K562 (cell line): ENCODE measurements around the gene LCN12. TPM values are rescaled to one million over a fixed set of nuclear protein-coding genes. Genes with fewer than 3 reads are reported as not detected.

Experiments used
- ATAC-seq: fragments of 200-7000 bp; cut with Tn5 transposase; 3 replicates; pipeline ENCODE4 v1.9.1; 2020; ENCODE audit warnings: moderate library complexity
- BruUV-seq: library from RNA; stranded (reverse); fragments of 400-500 nt; replicated peaks from 2 replicates; lab custom pipeline; 2021; lab: Mats Ljungman, UMichigan
- CTCF ChIA-PET: fragments of 300-600 bp; formaldehyde crosslinking; extraction: SDS; loops from one replicate; lab custom pipeline; 2021; ENCODE audit warnings: low intra/inter-chr PET ratio; lab: Yijun Ruan, JAX
- POLR2A ChIA-PET: fragments of 300-600, 350-650 bp; sonication (Branson Sonifier 250); formaldehyde crosslinking; extraction: SDS; loops from one replicate; lab custom pipeline; 2021; ENCODE audit warnings: antibody characterized with exemption, inconsistent platforms; lab: Yijun Ruan, JAX
- DNase-seq, 4 experiments: peaks; one replicate each; pipeline versions ENCODE4 v3.0.0 to v3.0.0-alpha.2; 2011 to 2018; ENCODE audit warnings: low spot score in 3 of 4, mixed read lengths in 3 of 4; ENCODE audit errors: extremely low read depth in 1 of 4
- FAIRE-seq: peaks from 2 replicates; lab custom pipeline; 2011; peaks lifted over from hg19 to GRCh38; lab: Jason Lieb, UNC
- H2AFZ ChIP-seq: 2 replicates; pipeline ENCODE4 v1.6.0; 2011; ENCODE audit warnings: low read depth, low read length, control low read depth, inconsistent platforms
- H3K27ac ChIP-seq: fragments of 200-600 bp; 3 replicates; pipeline ENCODE4 v1.8.0; 2011; ENCODE audit warnings: low read depth, mild to moderate bottlenecking, control low read depth, inconsistent platforms, low read length, moderate library complexity, mixed read lengths; ENCODE audit errors: extremely low read depth
- H3K27me3 ChIP-seq, 2 experiments: fragments of 300-600 bp in 1 of 2; 2 replicates in 1 of 2; 3 replicates in 1 of 2; pipeline versions ENCODE4 v1.6.0 to v1.8.0; 2011; ENCODE audit warnings: inconsistent platforms in 2 of 2, low read length in 2 of 2, mild to moderate bottlenecking in 1 of 2, mixed read lengths in 1 of 2, moderate library complexity in 1 of 2; ENCODE audit not compliant: control insufficient read depth in 2 of 2, insufficient read depth in 2 of 2
- H3K36me3 ChIP-seq: fragments of 300-600 bp; 3 replicates; pipeline ENCODE4 v1.8.0; 2011; ENCODE audit warnings: mild to moderate bottlenecking, low read length, inconsistent platforms; ENCODE audit not compliant: control insufficient read depth, insufficient read depth
- H3K4me1 ChIP-seq, 2 experiments: fragments of 200-600 bp in 1 of 2; replicated peaks in 1 of 2; 2 replicates in 1 of 2; 3 replicates in 1 of 2; pipeline versions ENCODE4 v1.5.1 to v1.8.0; 2011; ENCODE audit warnings: inconsistent platforms in 2 of 2, low read length in 2 of 2, mild to moderate bottlenecking in 1 of 2, mixed read lengths in 1 of 2, moderate library complexity in 1 of 2; ENCODE audit not compliant: control insufficient read depth in 2 of 2, insufficient read depth in 2 of 2
- H3K4me2 ChIP-seq: 2 replicates; pipeline ENCODE4 v1.6.1; 2011; ENCODE audit warnings: low read length, control low read depth, inconsistent platforms, mixed read lengths; ENCODE audit not compliant: insufficient read depth
- H3K4me3 ChIP-seq: fragments of 200-600 bp; sonication (generic), shearing (Covaris generic); 2 replicates; pipeline ENCODE4 v1.5.1; 2016; ENCODE audit warnings: control low read depth, inconsistent platforms
- H3K79me2 ChIP-seq: fragments of 200-600 bp; 3 replicates; pipeline ENCODE4 v1.8.0; 2011; ENCODE audit warnings: low read length, inconsistent platforms; ENCODE audit not compliant: control insufficient read depth, insufficient read depth
- H3K9ac ChIP-seq, 2 experiments: 2 replicates each; pipeline versions ENCODE4 v1.6.0 to v1.6.1; 2011; ENCODE audit warnings: low read depth in 2 of 2, low read length in 2 of 2, control low read depth in 1 of 2, inconsistent platforms in 1 of 2, mild to moderate bottlenecking in 1 of 2, mixed read lengths in 1 of 2; ENCODE audit not compliant: insufficient read depth in 1 of 2
- H3K9me1 ChIP-seq: one replicate; pipeline ENCODE4 v1.6.0; 2011; ENCODE audit warnings: inconsistent platforms, mild to moderate bottlenecking, low read length, moderate library complexity; ENCODE audit not compliant: control insufficient read depth, insufficient read depth
- H3K9me3 ChIP-seq: replicated peaks from 2 replicates; pipeline ENCODE4 v1.5.1; 2011; ENCODE audit warnings: low read depth, low read length, inconsistent platforms; ENCODE audit not compliant: control insufficient read depth, insufficient read depth
- H4K20me1 ChIP-seq: replicated peaks from 2 replicates; pipeline ENCODE4 v1.6.1; 2011; ENCODE audit warnings: low read length, inconsistent platforms, mixed read lengths; ENCODE audit not compliant: control insufficient read depth, insufficient read depth
- CCAR2 ChIP-seq: fragments of 200-400 bp; formaldehyde crosslinking; IDR thresholded peaks from 2 replicates; pipeline ENCODE4 v1.6.1; 2017; ENCODE audit warnings: mild to moderate bottlenecking, low read depth, low read length
- CHD2 ChIP-seq: IDR thresholded peaks from 2 replicates; pipeline ENCODE4 v1.6.1; 2011; ENCODE audit warnings: low read depth, low read length
- DDX20 ChIP-seq: fragments of 450-650 bp; IDR thresholded peaks from 2 replicates; pipeline ENCODE4 v1.6.1; 2016; ENCODE audit warnings: missing genetic modification characterization, low read depth, mild to moderate bottlenecking, missing compliant biosample characterization, moderate library complexity
- EGR1 ChIP-seq: fragments of 450-650 bp; conservative IDR thresholded peaks from 2 replicates; pipeline ENCODE4 v1.6.1; 2017; ENCODE audit warnings: mild to moderate bottlenecking
- EHMT2 ChIP-seq: fragments of 450-650 bp; IDR thresholded peaks from 2 replicates; pipeline ENCODE4 v1.6.1; 2018; ENCODE audit warnings: antibody characterized with exemption
- ETV5 ChIP-seq: sonication (generic); formaldehyde crosslinking; IDR thresholded peaks from 2 replicates; pipeline ENCODE4 v1.4.0; 2020; ENCODE audit warnings: low read depth, mild to moderate bottlenecking, missing genetic modification reagents
- MECOM ChIP-seq: fragments of 250-450 bp; sonication (Bioruptor Pico); IDR thresholded peaks from 2 replicates; pipeline ENCODE4 v1.8.0; 2022; ENCODE audit warnings: inconsistent platforms
- NR1H2 ChIP-seq: sonication (generic); formaldehyde crosslinking; IDR thresholded peaks from 2 replicates; pipeline ENCODE4 v1.4.0; 2020; ENCODE audit warnings: mild to moderate bottlenecking, missing genetic modification reagents
- PBX2 ChIP-seq, 2 experiments: IDR thresholded peaks in 1 of 2; conservative IDR thresholded peaks in 1 of 2; 2 replicates each; pipeline ENCODE4 v1.6.1; 2016; ENCODE audit warnings: low read depth in 2 of 2, mild to moderate bottlenecking in 1 of 2, missing compliant biosample characterization in 1 of 2, missing genetic modification characterization in 1 of 2, moderate library complexity in 1 of 2
- PTBP1 ChIP-seq: fragments of 200-400 bp; formaldehyde crosslinking; IDR thresholded peaks from 2 replicates; pipeline ENCODE4 v1.6.1; 2017; ENCODE audit warnings: low read depth, low read length
- PTTG1 ChIP-seq: fragments of 450-650 bp; IDR thresholded peaks from 2 replicates; pipeline ENCODE4 v1.6.1; 2016; ENCODE audit warnings: low read depth, mild to moderate bottlenecking, missing genetic modification characterization, missing compliant biosample characterization
- SRF ChIP-seq, 2 experiments: fragments of 250-450, 450-650 bp in 1 of 2; sonication (Bioruptor Pico) in 1 of 2; sonication (generic) in 1 of 2; formaldehyde crosslinking; IDR thresholded peaks; 2 replicates each; pipeline versions ENCODE4 v1.5.0 to v1.5.1; 2020 to 2022; ENCODE audit warnings: mild to moderate bottlenecking in 1 of 2, missing genetic modification reagents in 1 of 2
- STAT6 ChIP-seq: sonication (generic); formaldehyde crosslinking; IDR thresholded peaks from 2 replicates; pipeline ENCODE4 v1.8.1; 2023; ENCODE audit warnings: mild to moderate bottlenecking, missing genetic modification reagents
- TAL1 ChIP-seq: fragments of 450-650 bp; IDR thresholded peaks from 2 replicates; pipeline ENCODE4 v1.6.1; 2016; ENCODE audit warnings: mild to moderate bottlenecking
- TRIM24 ChIP-seq, 2 experiments: fragments of 450-650 bp; IDR thresholded peaks; 2 replicates each; pipeline ENCODE4 v1.6.1; 2016
- ZBTB1 ChIP-seq: sonication (generic); formaldehyde crosslinking; IDR thresholded peaks from 2 replicates; pipeline ENCODE4 v1.8.1; 2023; ENCODE audit warnings: missing genetic modification reagents, low read depth, mild to moderate bottlenecking, borderline replicate concordance
- ZNF232 ChIP-seq: sonication (generic); formaldehyde crosslinking; IDR thresholded peaks from 2 replicates; pipeline ENCODE4 v1.8.0; 2022; ENCODE audit warnings: mild to moderate bottlenecking, missing genetic modification reagents
- ZNF551 ChIP-seq: fragments of 250-450 bp; sonication (Bioruptor Pico); IDR thresholded peaks from 2 replicates; pipeline ENCODE4 v1.5.0; 2021; ENCODE audit warnings: mild to moderate bottlenecking, moderate library complexity
- ZNF699 ChIP-seq: fragments of 250-450 bp; sonication (Bioruptor Pico); IDR thresholded peaks from 2 replicates; pipeline ENCODE4 v1.8.0; 2021; ENCODE audit warnings: mild to moderate bottlenecking, moderate library complexity; ENCODE audit not compliant: insufficient replicate concordance
- ZNF830 ChIP-seq: fragments of 250-450 bp; sonication (Bioruptor Pico); IDR thresholded peaks from 2 replicates; pipeline ENCODE4 v1.5.0; 2021; ENCODE audit warnings: mild to moderate bottlenecking
- WGBS: fragments of 100-300 bp; shearing (Covaris generic); methylation state at CpG from one replicate; pipeline ENCODE4 v1.1.6; 2016; ENCODE audit warnings: low coverage, mixed read lengths; ENCODE audit not compliant: insufficient coverage; ENCODE audit errors: missing lambda C conversion rate; 5-methylcytosine and 5-hydroxymethylcytosine counted together
- in situ Hi-C: fragments of 300-500 bp; cut with MboI; formaldehyde crosslinking; loops from 4 replicates; pipeline ENCODE4 v1.15.0; 2018; ENCODE audit warnings: inconsistent platforms, mixed read lengths
- intact Hi-C: fragments of 100-400 bp; cut with micrococcal nuclease; formaldehyde crosslinking; loops from 2 replicates; pipeline ENCODE4 v1.14.2; 2022
- polyA plus RNA-seq, 8 experiments: library from polyadenylated mRNA; depleted of rRNA in 4 of 8; stranded (reverse) in 5 of 8; unstranded in 3 of 8; fragments of >200 nt; fragmentation: Nextera tagmentation in 2 of 8; fragmentation: Illumina TruSeq in 1 of 8; extraction: Ambion mirVana in 2 of 8; extraction: Trizol in 1 of 8; gene quantifications; 2 replicates each; pipeline versions ENCODE4 v1.2.1 to v1.2.3, GENCODE V29; 2011 to 2014; ENCODE audit warnings: inconsistent platforms in 1 of 8, missing spikeins in 1 of 8
- total RNA-seq, 7 experiments: library from RNA; depleted of rRNA in 6 of 7; stranded (reverse); fragments of >200 nt in 6 of 7; fragmentation: Illumina TruSeq in 2 of 7; extraction: Trizol in 2 of 7; gene quantifications; 2 replicates each; pipeline versions ENCODE4 v1.2.1 to v1.2.3, GENCODE V29; 2011 to 2021; ENCODE audit warnings: low replicate concordance in 1 of 7

LCN12 gene
- total and polyA plus RNA-seq, 9 of the 15 experiments (the other 6 are each of a cell fraction or from before 2014, with no cell fraction given): 0.05 TPM; not detected in 8

- H2AFZ ChIP-seq: no peak overlapping the region
- no TSS peak for BruUV-seq
- WGBS: 4% methylated on average over 4 of the region's 4 CpGs
- in situ Hi-C loops (no loop called here), intact Hi-C loops (no loop called here)
- ATAC-seq (no peak), DNase-seq (no peak), FAIRE-seq (no peak)
- H3K9ac ChIP-seq: no peak overlapping the region
- no peaks in the 10 kb centered on the region for H3K9me3 ChIP-seq
- H3K79me2 ChIP-seq: no peaks in the 10 kb centered on the region
- CTCF ChIA-PET: no interaction called here
- H3K9me1 ChIP-seq: no peaks in the 10 kb centered on the region
- H3K4me1 ChIP-seq: peaks cover 0 to 65% of the 10 kb centered on the region in 2 experiments; a peak in 2 of 5 replicates
- POLR2A ChIA-PET: interaction anchor here (0.7 kb wide), 1 partner anchor 103 kb away, joined by 3 read pairs; no protein-coding TSS in a partner anchor
- H3K36me3 ChIP-seq: no peaks in the 10 kb centered on the region
- H3K4me3 ChIP-seq: no peak overlapping the region
- peaks cover 2 to 7% of the 10 kb centered on the region in 2 experiments; a peak in 3 of 5 replicates for H3K27me3 ChIP-seq
- H4K20me1 ChIP-seq: 0 out of 2 replicates have a peak, but pooled peaks cover 4% of the 10 kb centered on the region
- H3K27ac ChIP-seq: no peak overlapping the region
- no peak overlapping the region for H3K4me2 ChIP-seq
- TF ChIP-seq ZBTB1 (CRISPR knock-in tag) (no peak), ETV5 (CRISPR knock-in tag) (no peak), EHMT2 (peak; percentile 84; the same call in 1 of the 2 replicates), ZNF830 (CRISPR knock-in tag) (no peak), ZNF699 (no peak), DDX20 (tag) (no peak), ZNF551 (CRISPR knock-in tag) (no peak), ZNF232 (no peak), PBX2 (CRISPR knock-in tag; IDR thresholded peaks at IDR 0.05; ENCODE audit: low read depth) (no peak), PBX2 (tag; conservative IDR thresholded peaks at IDR 0.05; ENCODE audit: low read depth) (peak; percentile 15; the same call in 1 of the 2 replicates), PTTG1 (tag) (no peak), SRF (CRISPR knock-in tag; IDR thresholded peaks at IDR 0.05) (no peak), NR1H2 (CRISPR knock-in tag) (no peak), CCAR2 (no peak), TAL1 (no peak), TRIM24 (IDR thresholded peaks at IDR 0.05) (no peak), EGR1 (peak; percentile 81), CHD2 (no peak), MECOM (no peak), PTBP1 (no peak), STAT6 (no peak)
These were observed 4.5 kb downstream of the LCN12 start for GRCh38 chr9:136956604-136957003.
